Activated CD4-positive, alpha-beta T cell treated with anti-CD3 and anti-CD28 coated beads, Interleukin-2, amount 50 U/mL, for 1 hour (primary cell): Measurements from ENCODE around the gene HOXB3.
A peak's percentile ranks its signal among the peaks of the same experiment; 100 is the strongest.

Experiments
- DNase-seq: peaks from one replicate; pipeline ENCODE4 v3.0.0-alpha.2; 2020

Gene HOXB3

GRCh38 chr17:48596735-48597527 is 6.9 kb upstream of the HOXB3 start:
- DNase-seq = no peak

GRCh38 chr17:48596000-48596734 is 6.1 kb upstream of the HOXB3 start:
- peak; percentile 47 for DNase-seq

- no peak for DNase-seq
Measured at GRCh38 chr17:48595278-48595999, 5.4 kb upstream of the HOXB3 start.

- no peak for DNase-seq
Measured at GRCh38 chr17:48594538-48595277, 4.7 kb upstream of the HOXB3 start.

GRCh38 chr17:48593840-48594537 is 3.9 kb upstream of the HOXB3 start:
- peak; percentile 82 for DNase-seq

GRCh38 chr17:48593126-48593829 is 3.2 kb upstream of the HOXB3 start, which contains the start of gene HOXB5:
Gene HOXB5 (minus strand): TSS chr17:48593779. CDS start chr17:48593682, 97 bp downstream.
- DNase-seq = no peak

- no peak for DNase-seq
Measured at GRCh38 chr17:48592577-48592976, 2.5 kb upstream of the HOXB3 start.

GRCh38 chr17:48592057-48592514 is 2.0 kb upstream of the HOXB3 start:
- no peak for DNase-seq

GRCh38 chr17:48591255-48592056 is 1.4 kb upstream of the HOXB3 start:
- no peak for DNase-seq

- DNase-seq = no peak
Measured at GRCh38 chr17:48590607-48591161, 643 bp upstream of the HOXB3 start.

- no peak for DNase-seq
Measured at GRCh38 chr17:48589060-48589830, 796 bp downstream of the HOXB3 start.

GRCh38 chr17:48588528-48588927 is 1.5 kb downstream of the HOXB3 start:
- no peak for DNase-seq

GRCh38 chr17:48588074-48588415 is 2.0 kb downstream of the HOXB3 start:
- no peak for DNase-seq

GRCh38 chr17:48587276-48588073 is 2.6 kb downstream of the HOXB3 start:
- DNase-seq = no peak

- no peak for DNase-seq
Measured at GRCh38 chr17:48586355-48587258, 3.4 kb downstream of the HOXB3 start.

GRCh38 chr17:48584223-48584741 is 5.8 kb downstream of the HOXB3 start:
- no peak for DNase-seq

- no peak for DNase-seq
Measured at GRCh38 chr17:48583708-48584222, 6.3 kb downstream of the HOXB3 start.
